Tibial nerve (tissue), 3 donors: ENCODE measurements around the gene ATG9B.

Experiments
- CTCF ChIP-seq, 5 experiments: fragments of 200-600 bp in 3 of 5; fragments of 450-650 bp in 2 of 5; sonication (generic) in 3 of 5; IDR thresholded peaks; one replicate each; pipeline ENCODE4 v1.5.1; 2016 to 2019; ENCODE audit warnings: antibody characterized with exemption in 5 of 5, mild to moderate bottlenecking in 3 of 5, moderate library complexity in 2 of 5
- POLR2A ChIP-seq, 2 donors: fragments of 450-650 bp; IDR thresholded peaks; one replicate each; pipeline ENCODE4 v1.6.1; 2017; ENCODE audit warnings: antibody characterized with exemption in 2 of 2, mild to moderate bottlenecking in 2 of 2, moderate library complexity in 2 of 2

GRCh38 chr7:151006590-151007300, 17.5 kb downstream of the ATG9B start:
- TF ChIP-seq CTCF (IDR thresholded peaks at IDR 0.05), result no peak
- TF ChIP-seq POLR2A (IDR thresholded peaks at IDR 0.05), result no peak
